IMR-90 (cell line): ENCODE data around the gene CACNA2D4. TPM values are rescaled to one million over a fixed set of nuclear protein-coding genes. Genes with fewer than 3 reads are reported as not detected.

ENCODE experiments used
- ATAC-seq: fragments of 200-7000 bp; cut with Tn5 transposase; 2 replicates; pipeline ENCODE4 v1.9.1; 2020; ENCODE audit warnings: low read depth, mild to moderate bottlenecking, moderate library complexity
- BruUV-seq: library from RNA; stranded (reverse); fragments of 400-500 nt; replicated peaks from 2 replicates; lab custom pipeline; 2021; lab: Mats Ljungman, UMichigan
- CTCF ChIA-PET: fragments of 300-600 bp; formaldehyde crosslinking; extraction: SDS; loops from one replicate; lab custom pipeline; 2021; ENCODE audit warnings: antibody characterized with exemption; lab: Yijun Ruan, JAX
- POLR2A ChIA-PET: fragments of 300-600 bp; sonication (Branson Sonifier 250); formaldehyde crosslinking; loops from one replicate; lab custom pipeline; 2022; ENCODE audit warnings: antibody characterized with exemption; ENCODE audit not compliant: unreplicated experiment; lab: Charles Lee
- DNase-seq: peaks from one replicate; pipeline ENCODE4 v3.0.0; 2013
- H2AFZ ChIP-seq: replicated peaks from 2 replicates; pipeline ENCODE3; 2013; ENCODE audit warnings: low read length, mild to moderate bottlenecking; ENCODE audit not compliant: poor library complexity
- H2AK5ac ChIP-seq: 2 replicates; pipeline ENCODE4 v1.6.1; 2013; ENCODE audit warnings: low read depth, low read length, inconsistent platforms
- H2AK9ac ChIP-seq: replicated peaks from 2 replicates; pipeline ENCODE3; 2013; ENCODE audit warnings: mild to moderate bottlenecking, low read depth, low read length, moderate library complexity; ENCODE audit not compliant: poor library complexity
- H2BK120ac ChIP-seq: 2 replicates; pipeline ENCODE4 v1.6.1; 2013; ENCODE audit warnings: low read depth, low read length, inconsistent platforms
- H2BK15ac ChIP-seq: 3 replicates; pipeline ENCODE4 v1.6.1; 2013; ENCODE audit warnings: low read depth, low read length, inconsistent platforms
- H2BK20ac ChIP-seq: 2 replicates; pipeline ENCODE4 v1.6.1; 2013; ENCODE audit warnings: low read depth, mild to moderate bottlenecking, inconsistent platforms, low read length, moderate library complexity
- H2BK5ac ChIP-seq: 2 replicates; pipeline ENCODE4 v1.6.1; 2013; ENCODE audit warnings: mild to moderate bottlenecking, low read depth, low read length, inconsistent platforms; ENCODE audit not compliant: poor library complexity, severe bottlenecking
- H3K14ac ChIP-seq: replicated peaks from 2 replicates; pipeline ENCODE4 v1.6.1; 2013; ENCODE audit warnings: low read depth, low read length, inconsistent platforms
- H3K18ac ChIP-seq: 2 replicates; pipeline ENCODE4 v1.6.1; 2013; ENCODE audit warnings: low read depth, low read length, control low read depth
- H3K23ac ChIP-seq: 2 replicates; pipeline ENCODE4 v1.6.1; 2013; ENCODE audit warnings: low read depth, low read length, inconsistent platforms
- H3K27ac ChIP-seq: 2 replicates; pipeline ENCODE4 v1.5.1; 2013; ENCODE audit warnings: mild to moderate bottlenecking, control low read depth, low read length; ENCODE audit not compliant: insufficient read depth
- H3K27me3 ChIP-seq: 2 replicates; pipeline ENCODE4 v1.6.1; 2013; ENCODE audit warnings: low read length; ENCODE audit not compliant: control insufficient read depth, insufficient read depth
- H3K36me3 ChIP-seq: 2 replicates; pipeline ENCODE4 v1.6.1; 2013; ENCODE audit warnings: low read length, mixed read lengths; ENCODE audit not compliant: control insufficient read depth, insufficient read depth
- H3K4ac ChIP-seq: 2 replicates; pipeline ENCODE4 v1.6.1; 2013; ENCODE audit warnings: low read depth, low read length, inconsistent platforms
- H3K4me1 ChIP-seq: 2 replicates; pipeline ENCODE4 v1.6.1; 2013; ENCODE audit warnings: low read length, mixed read lengths; ENCODE audit not compliant: control insufficient read depth, insufficient read depth
- H3K4me2 ChIP-seq: 2 replicates; pipeline ENCODE4 v1.6.1; 2013; ENCODE audit warnings: low read depth, mild to moderate bottlenecking, control low read depth, low read length, moderate library complexity
- H3K4me3 ChIP-seq: 2 replicates; pipeline ENCODE4 v1.5.1; 2013; ENCODE audit warnings: low read depth, mild to moderate bottlenecking, control low read depth, low read length, moderate library complexity; ENCODE audit not compliant: insufficient read depth
- H3K56ac ChIP-seq: 2 replicates; pipeline ENCODE4 v1.6.1; 2013; ENCODE audit warnings: low read length, inconsistent platforms; ENCODE audit not compliant: insufficient read depth; ENCODE audit errors: extremely low read depth
- H3K79me1 ChIP-seq, 2 experiments: 2 replicates each; pipeline ENCODE4 v1.6.1; 2013; ENCODE audit warnings: low read length in 2 of 2, inconsistent platforms in 1 of 2, low read depth in 1 of 2
- H3K9ac ChIP-seq: 2 replicates; pipeline ENCODE4 v1.6.1; 2013; ENCODE audit warnings: low read depth, low read length, control low read depth
- H3K9me1 ChIP-seq: 2 replicates; pipeline ENCODE4 v1.6.1; 2013; ENCODE audit warnings: low read length, inconsistent platforms; ENCODE audit not compliant: insufficient read depth
- H3K9me3 ChIP-seq: 2 replicates; pipeline ENCODE4 v1.6.1; 2013; ENCODE audit warnings: low read length; ENCODE audit not compliant: control insufficient read depth, insufficient read depth
- H4K20me1 ChIP-seq: 2 replicates; pipeline ENCODE4 v1.6.1; 2013; ENCODE audit warnings: low read length, inconsistent platforms; ENCODE audit not compliant: insufficient read depth
- H4K5ac ChIP-seq: 2 replicates; pipeline ENCODE4 v1.6.1; 2013; ENCODE audit warnings: mild to moderate bottlenecking, low read depth, low read length, control low read depth
- H4K8ac ChIP-seq, 2 experiments: 2 replicates each; pipeline ENCODE4 v1.6.1; 2013; ENCODE audit warnings: low read depth in 2 of 2, low read length in 2 of 2, control low read depth in 1 of 2, inconsistent platforms in 1 of 2
- H4K91ac ChIP-seq: 2 replicates; pipeline ENCODE4 v1.6.1; 2013; ENCODE audit warnings: low read depth, low read length, inconsistent platforms; ENCODE audit not compliant: insufficient read depth
- BHLHE40 ChIP-seq: fragments of 150-350 bp; IDR thresholded peaks from 2 replicates; pipeline ENCODE4 v1.6.1; 2016; ENCODE audit warnings: mild to moderate bottlenecking, low read depth, low read length
- CEBPB ChIP-seq: IDR thresholded peaks from 2 replicates; pipeline ENCODE4 v1.6.1; 2012; ENCODE audit warnings: low read depth, low read length, improper control_type of control experiment
- CHD1 ChIP-seq: IDR thresholded peaks from 2 replicates; pipeline ENCODE4 v1.6.1; 2012; ENCODE audit warnings: low read depth, low read length, improper control_type of control experiment
- CTCF ChIP-seq: conservative IDR thresholded peaks from 2 replicates; pipeline ENCODE4 v1.5.1; 2012; ENCODE audit warnings: mild to moderate bottlenecking, low read depth, low read length, improper control_type of control experiment
- ELK1 ChIP-seq: fragments of 150-350 bp; IDR thresholded peaks from 2 replicates; pipeline ENCODE4 v1.6.1; 2016; ENCODE audit warnings: low read depth, mild to moderate bottlenecking, low read length, moderate library complexity, borderline replicate concordance
- FOS ChIP-seq: fragments of 150-350 bp; IDR thresholded peaks from 2 replicates; pipeline ENCODE4 v1.6.1; 2016; ENCODE audit warnings: low read depth, low read length
- MAFK ChIP-seq: IDR thresholded peaks from 2 replicates; pipeline ENCODE4 v1.6.1; 2012; ENCODE audit warnings: low read depth, low read length, improper control_type of control experiment
- MAZ ChIP-seq: IDR thresholded peaks from 2 replicates; pipeline ENCODE4 v1.6.1; 2012; ENCODE audit warnings: low read depth, mild to moderate bottlenecking, low read length, improper control_type of control experiment, moderate library complexity, borderline replicate concordance
- MXI1 ChIP-seq: IDR thresholded peaks from 2 replicates; pipeline ENCODE4 v1.6.1; 2012; ENCODE audit warnings: low read depth, mild to moderate bottlenecking, low read length, moderate library complexity, borderline replicate concordance
- NFE2L2 ChIP-seq: fragments of 150-350 bp; IDR thresholded peaks from 2 replicates; pipeline ENCODE4 v1.6.1; 2016; ENCODE audit warnings: low read depth, mild to moderate bottlenecking, low read length
- POLR2A ChIP-seq: IDR thresholded peaks from 2 replicates; pipeline ENCODE4 v1.6.1; 2012; ENCODE audit warnings: mild to moderate bottlenecking, low read depth, low read length
- RAD21 ChIP-seq: IDR thresholded peaks from 2 replicates; pipeline ENCODE4 v1.6.1; 2012; ENCODE audit warnings: low read length, improper control_type of control experiment
- RCOR1 ChIP-seq: IDR thresholded peaks from 2 replicates; pipeline ENCODE4 v1.6.1; 2012; ENCODE audit warnings: mild to moderate bottlenecking, low read length, improper control_type of control experiment; ENCODE audit not compliant: insufficient replicate concordance
- RFX5 ChIP-seq: IDR thresholded peaks from 2 replicates; pipeline ENCODE4 v1.8.0; 2012; ENCODE audit warnings: low read depth, mild to moderate bottlenecking, low read length, moderate library complexity
- SMC3 ChIP-seq: fragments of 150-350 bp; IDR thresholded peaks from 2 replicates; pipeline ENCODE4 v1.6.1; 2016; ENCODE audit warnings: low read depth, mild to moderate bottlenecking, antibody characterized with exemption, low read length, moderate library complexity
- USF2 ChIP-seq: fragments of 150-350 bp; IDR thresholded peaks from 2 replicates; pipeline ENCODE4 v1.6.1; 2017; ENCODE audit warnings: mild to moderate bottlenecking, antibody characterized with exemption, low read length, low read depth
- WGBS, 2 experiments: methylation state at CpG; one replicate each; pipeline versions ENCODE4 v1.1.5 to v1.1.7; 2013; ENCODE audit warnings: missing lambda C conversion rate in 2 of 2; ENCODE audit not compliant: insufficient read length in 1 of 2; ENCODE audit errors: extremely low coverage in 2 of 2; 5-methylcytosine and 5-hydroxymethylcytosine counted together
- dilution Hi-C: fragments of 300-500 bp; cut with HindIII; formaldehyde crosslinking; loops from one replicate; pipeline ENCODE4 v1.14.3; 2018; ENCODE audit warnings: low sequenced_read_pairs; ENCODE audit not compliant: unreplicated experiment
- in situ Hi-C: fragments of 300-500 bp; cut with MboI; formaldehyde crosslinking; loops from 3 replicates; pipeline ENCODE4 v1.14.3; 2019; ENCODE audit warnings: low sequenced_read_pairs, inconsistent platforms, mixed read lengths
- intact Hi-C: fragments of 100-400 bp; cut with micrococcal nuclease; formaldehyde crosslinking; loops from 2 replicates; pipeline ENCODE4 v1.10.0; 2022
- polyA plus RNA-seq, 3 experiments: library from polyadenylated mRNA; depleted of rRNA; stranded (reverse); fragments of >200 nt; gene quantifications; 2 replicates each; pipeline ENCODE4 v1.2.3, GENCODE V29; 2012; ENCODE audit warnings: low replicate concordance in 1 of 3
- total RNA-seq: library from RNA; depleted of rRNA; stranded (reverse); fragments of >200 nt; gene quantifications from 2 replicates; pipeline ENCODE4 v1.2.3, GENCODE V29; 2012

Gene CACNA2D4
- total and polyA plus RNA-seq, 2 of the 4 experiments (the other 2 are of a cell fraction) = 0.18 to 0.22 TPM

- ATAC-seq = no peak
- Histone ChIP-seq H3K23ac (no peak overlapping the region), H2BK120ac (no peak overlapping the region), H3K27me3 (peaks cover 52% of the 10 kb centered on the region), H3K27ac (no peak overlapping the region), H4K8ac (no peak overlapping the region), H2BK5ac (no peak overlapping the region), H4K5ac (no peak overlapping the region), H3K14ac (no peak overlapping the region), H3K56ac (no peak overlapping the region), H3K18ac (no peak overlapping the region), H4K20me1 (peaks cover 3% of the 10 kb centered on the region; the same call in 1 of the 2 replicates), H2AFZ (no peak overlapping the region), H2AK9ac (no peak overlapping the region), H3K4ac (no peak overlapping the region), H3K9me3 (no peaks in the 10 kb centered on the region; the same call in 1 of the 2 replicates), H3K79me1 (no peaks in the 10 kb centered on the region), H3K36me3 (no peaks in the 10 kb centered on the region), H2BK15ac (no peak overlapping the region), H3K4me2 (no peak overlapping the region), H4K91ac (no peak overlapping the region), H2AK5ac (no peak overlapping the region), H3K4me1 (peaks cover 7% of the 10 kb centered on the region), H3K9me1 (peaks cover 10% of the 10 kb centered on the region; the same call in 1 of the 2 replicates), H3K9ac (no peak overlapping the region), H3K4me3 (no peak overlapping the region), H2BK20ac (no peak overlapping the region)
- ChIA-PET CTCF (no interaction called here), POLR2A (no interaction called here)
- in situ Hi-C loops (no loop called here), dilution Hi-C loops (no loop called here), intact Hi-C loops (no loop called here)
- TF ChIP-seq ELK1 = no peak
- TF ChIP-seq MAFK = no peak
- no peak for TF ChIP-seq CHD1
- TF ChIP-seq RAD21 = no peak
- TF ChIP-seq NFE2L2 = no peak
- no peak for TF ChIP-seq CEBPB
- TF ChIP-seq MXI1 = no peak
- no peak for TF ChIP-seq SMC3
- TF ChIP-seq POLR2A = no peak
- no peak for TF ChIP-seq CTCF
- no peak for TF ChIP-seq FOS
- no peak for TF ChIP-seq BHLHE40
- TF ChIP-seq MAZ = no peak
- no peak for TF ChIP-seq RCOR1
- no peak for TF ChIP-seq RFX5
- TF ChIP-seq USF2 = no peak
- no TSS peak for BruUV-seq
- WGBS, 2 experiments = 82% methylated on average over 9 of the region's 22 CpGs; no CpG with 5 or more reads in 1 of the 2 experiments
- DNase-seq = no peak
Observed at GRCh38 chr12:1928439-1929121, 10.1 kb upstream of the CACNA2D4 start.
